Neuronal stem cell (in vitro differentiated cells): Measurements from ENCODE around the gene YY1AP1.
"Not testable (repeated sequence)": the region's sequence is repeated elsewhere in the genome, so short reads cannot be mapped to it uniquely, and the experiment has no call there.

ENCODE experiments used
- DNase-seq: peaks from one replicate; pipeline ENCODE4 v3.0.0-alpha.2; 2013; ENCODE audit warnings: low spot score
- H2AFZ ChIP-seq: one replicate; pipeline ENCODE4 v1.6.1; 2013; ENCODE audit warnings: mild to moderate bottlenecking, low read length, inconsistent platforms
- H2AK5ac ChIP-seq: 2 replicates; pipeline ENCODE4 v1.6.1; 2013; ENCODE audit warnings: low read depth, mild to moderate bottlenecking, inconsistent platforms, low read length, moderate library complexity, mixed read lengths
- H2BK120ac ChIP-seq: 2 replicates; pipeline ENCODE4 v1.6.1; 2013; ENCODE audit warnings: low read depth, mild to moderate bottlenecking, inconsistent platforms, low read length, moderate library complexity, mixed read lengths
- H2BK12ac ChIP-seq: one replicate; pipeline ENCODE4 v1.6.1; 2013; ENCODE audit warnings: low read length, inconsistent platforms
- H2BK15ac ChIP-seq: 2 replicates; pipeline ENCODE4 v1.6.1; 2013; ENCODE audit warnings: mild to moderate bottlenecking, low read length, inconsistent platforms, mixed read lengths
- H2BK5ac ChIP-seq: one replicate; pipeline ENCODE4 v1.6.1; 2013; ENCODE audit warnings: inconsistent platforms, mild to moderate bottlenecking, low read length, moderate library complexity
- H3K14ac ChIP-seq: one replicate; pipeline ENCODE4 v1.6.1; 2013; ENCODE audit warnings: low read length, inconsistent platforms
- H3K18ac ChIP-seq: 2 replicates; pipeline ENCODE4 v1.6.1; 2013; ENCODE audit warnings: low read length, inconsistent platforms
- H3K23ac ChIP-seq: 2 replicates; pipeline ENCODE4 v1.6.1; 2013; ENCODE audit warnings: low read depth, mild to moderate bottlenecking, mixed read lengths, low read length, inconsistent platforms; ENCODE audit not compliant: poor library complexity
- H3K27ac ChIP-seq: replicated peaks from 3 replicates; pipeline ENCODE4 v1.5.1; 2013; ENCODE audit warnings: low read length, inconsistent platforms
- H3K27me3 ChIP-seq, 3 experiments: 2 replicates each; pipeline ENCODE4 v1.6.1; 2013; ENCODE audit warnings: low read length in 3 of 3, mild to moderate bottlenecking in 2 of 3, inconsistent platforms in 1 of 3, low read depth in 1 of 3, mixed read lengths in 1 of 3, moderate library complexity in 1 of 3; ENCODE audit not compliant: control insufficient read depth in 3 of 3, insufficient read depth in 3 of 3
- H3K36me3 ChIP-seq, 2 donors: replicated peaks in 1 of 2; 2 replicates each; pipeline ENCODE4 v1.6.1; 2013; ENCODE audit warnings: low read length in 2 of 2; ENCODE audit not compliant: control insufficient read depth in 2 of 2, insufficient read depth in 2 of 2
- H3K4ac ChIP-seq: 2 replicates; pipeline ENCODE4 v1.6.1; 2013; ENCODE audit warnings: inconsistent platforms, mild to moderate bottlenecking, low read length, moderate library complexity
- H3K4me1 ChIP-seq, 2 donors: 1 replicate in 1 of 2; 2 replicates in 1 of 2; pipeline ENCODE4 v1.6.1; 2013; ENCODE audit warnings: low read length in 2 of 2, low read depth in 1 of 2; ENCODE audit not compliant: control insufficient read depth in 2 of 2, insufficient read depth in 1 of 2
- H3K4me2 ChIP-seq: one replicate; pipeline ENCODE4 v1.6.1; 2013; ENCODE audit warnings: mild to moderate bottlenecking, low read length, inconsistent platforms; ENCODE audit not compliant: insufficient read depth, poor library complexity, severe bottlenecking
- H3K4me3 ChIP-seq, 2 donors: 2 replicates each; pipeline ENCODE4 v1.5.1; 2013; ENCODE audit warnings: low read length in 2 of 2, mild to moderate bottlenecking in 2 of 2, inconsistent platforms in 1 of 2, moderate library complexity in 1 of 2
- H3K79me1 ChIP-seq: one replicate; pipeline ENCODE4 v1.6.1; 2013; ENCODE audit warnings: low read depth, mild to moderate bottlenecking, inconsistent platforms, low read length, moderate library complexity
- H3K9ac ChIP-seq: one replicate; pipeline ENCODE4 v1.6.1; 2013; ENCODE audit warnings: mild to moderate bottlenecking, low read depth, low read length, inconsistent platforms; ENCODE audit not compliant: poor library complexity
- H3K9me3 ChIP-seq, 2 donors: replicated peaks in 1 of 2; 2 replicates each; pipeline versions ENCODE3 to v1.6.1; 2013; ENCODE audit warnings: low read length in 2 of 2, mild to moderate bottlenecking in 2 of 2, inconsistent platforms in 1 of 2, low read depth in 1 of 2, mixed read lengths in 1 of 2, moderate library complexity in 1 of 2; ENCODE audit not compliant: control insufficient read depth in 2 of 2, insufficient read depth in 1 of 2
- H4K8ac ChIP-seq: one replicate; pipeline ENCODE4 v1.6.1; 2013; ENCODE audit warnings: low read depth, mild to moderate bottlenecking, inconsistent platforms, low read length, moderate library complexity
- H4K91ac ChIP-seq: one replicate; pipeline ENCODE4 v1.6.1; 2013; ENCODE audit warnings: low read length, low read depth, mild to moderate bottlenecking, inconsistent platforms; ENCODE audit not compliant: poor library complexity
- WGBS, 2 donors: extraction: QIAGEN DNeasy Blood & Tissue Kit; methylation state at CpG; one replicate each; pipeline ENCODE4 v1.1.7; 2013; ENCODE audit warnings: missing lambda C conversion rate in 2 of 2, mixed read lengths in 1 of 2; ENCODE audit not compliant: insufficient read length in 2 of 2, insufficient replicate concordance in 1 of 2; ENCODE audit errors: extremely low coverage in 2 of 2; 5-methylcytosine and 5-hydroxymethylcytosine counted together

Gene YY1AP1

GRCh38 chr1:155613226-155613625 lies 75.3 kb downstream of the YY1AP1 start:
- H3K14ac ChIP-seq, H3K4ac ChIP-seq, H3K27ac ChIP-seq, H2BK5ac ChIP-seq, H3K9me3 ChIP-seq, DNase-seq, H3K4me1 ChIP-seq, H3K23ac ChIP-seq, H3K27me3 ChIP-seq, H3K4me2 ChIP-seq, H3K4me3 ChIP-seq, H3K9ac ChIP-seq, H3K79me1 ChIP-seq, H4K8ac ChIP-seq, H2AK5ac ChIP-seq, H2BK120ac ChIP-seq, H2BK15ac ChIP-seq, H3K18ac ChIP-seq, H2AFZ ChIP-seq, H2BK12ac ChIP-seq, H4K91ac ChIP-seq: not testable (repeated sequence)
- H3K36me3 ChIP-seq, result peaks cover 8 to 18% of the 10 kb centered on the region in 2 donors
- no CpG with 5 or more reads among the region's 2 CpGs for WGBS, 2 donors

- H2BK120ac ChIP-seq, H3K4me2 ChIP-seq, H2AK5ac ChIP-seq, H3K9me3 ChIP-seq, H3K27ac ChIP-seq, H3K9ac ChIP-seq, H2BK12ac ChIP-seq, H2BK5ac ChIP-seq, H4K8ac ChIP-seq, H3K27me3 ChIP-seq, H3K14ac ChIP-seq, H3K79me1 ChIP-seq, H2BK15ac ChIP-seq, H3K4me1 ChIP-seq, H3K4ac ChIP-seq, H4K91ac ChIP-seq, H3K23ac ChIP-seq, DNase-seq, H3K18ac ChIP-seq: not testable (repeated sequence)
- no CpG with 5 or more reads among the region's 33 CpGs for WGBS, 2 donors
- H3K4me3 ChIP-seq, result peak overlapping the region; percentile 76
- H2AFZ ChIP-seq, result peak overlapping the region; percentile 98
- peaks cover 8 to 18% of the 10 kb centered on the region in 2 donors for H3K36me3 ChIP-seq
Measured at GRCh38 chr1:155610257-155610647, 78.3 kb downstream of the YY1AP1 start.

DNA sequence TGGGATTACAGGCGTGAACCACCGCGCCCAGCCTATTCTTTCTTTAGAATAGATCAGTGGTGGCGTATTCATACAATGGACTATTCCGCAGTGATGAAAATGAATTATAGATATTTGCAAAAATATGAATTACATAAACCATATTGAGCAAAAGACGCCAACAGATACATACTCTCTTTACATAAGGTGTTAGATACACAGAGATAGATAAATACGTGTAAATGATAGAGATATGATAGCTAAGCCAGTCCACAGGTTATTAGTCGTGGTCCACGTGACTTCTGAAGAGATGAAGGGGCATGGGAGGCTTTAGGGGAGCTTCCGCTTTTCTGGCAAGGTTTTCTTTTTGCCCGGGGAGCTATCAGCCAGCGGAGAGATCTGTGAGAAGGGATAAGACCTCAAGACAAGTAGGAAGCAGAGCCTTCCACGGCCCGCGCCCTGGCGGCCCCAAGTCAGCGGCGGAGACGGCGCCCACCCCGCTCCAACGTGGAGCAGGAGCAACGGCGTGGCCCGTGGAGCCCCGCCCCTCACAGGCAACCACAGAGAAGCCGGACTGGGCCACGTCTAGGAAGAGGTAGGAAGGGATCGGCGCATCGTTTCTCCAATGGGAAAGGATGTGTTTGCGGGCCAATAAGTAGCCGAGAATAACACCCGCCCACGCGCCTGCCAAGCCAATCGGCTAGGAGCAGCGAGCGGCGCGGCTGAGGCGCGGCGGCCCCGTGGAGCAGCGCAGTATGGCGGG lies 78.9 kb downstream of the YY1AP1 start, which contains the start of gene MSTO1:
TSS of gene MSTO1 (plus strand) at position 704 of the 742 bp plus-strand sequence. CDS start at position 735, 31 bp downstream.
- no peak within 1 kb of the TSS for H2BK120ac ChIP-seq
- H3K79me1 ChIP-seq, result no peaks in the 10 kb centered on the region
- peak within 1 kb of the TSS; percentile 85 for H3K18ac ChIP-seq
- H4K91ac ChIP-seq, result no peak within 1 kb of the TSS
- no peaks in the 10 kb centered on the region for H3K9me3 ChIP-seq
- no peak within 1 kb of the TSS for H2AK5ac ChIP-seq
- peak within 1 kb of the TSS; percentile 76 to 90 for H3K4me3 ChIP-seq
- no peaks in the 10 kb centered on the region for H3K4me1 ChIP-seq
- peak; percentile 89 for DNase-seq
- H3K27ac ChIP-seq, result peak within 1 kb of the TSS; percentile 79
- H3K14ac ChIP-seq, result no peak within 1 kb of the TSS
- peak within 1 kb of the TSS; percentile 98 for H2AFZ ChIP-seq
- no peak within 1 kb of the TSS for H3K23ac ChIP-seq
- no peaks in the 10 kb centered on the region for H3K27me3 ChIP-seq
- no peak within 1 kb of the TSS for H3K9ac ChIP-seq
- no peak within 1 kb of the TSS for H2BK12ac ChIP-seq
- no peak within 1 kb of the TSS for H3K4ac ChIP-seq
- WGBS, 2 donors, result no CpG with 5 or more reads among the region's 47 CpGs
- peak within 1 kb of the TSS; percentile 84 for H3K4me2 ChIP-seq
- no peak within 1 kb of the TSS for H2BK15ac ChIP-seq
- no peak within 1 kb of the TSS for H4K8ac ChIP-seq
- H3K36me3 ChIP-seq, result peaks cover 8 to 15% of the 10 kb centered on the region in 2 donors
- H2BK5ac ChIP-seq, result no peak within 1 kb of the TSS
